ENCODE data around the gene TMC6.

Gene TMC6

GRCh38 chr17:78127239-78127887 is 1.2 kb downstream of the TMC6 start:
- no peak for DNase-seq (ENCODE audit: low read depth)
- H3K4me3 ChIP-seq (ENCODE audit: low read depth, low read length), result peak overlapping the region; percentile 82

GRCh38 chr17:78126895-78127238 is 1.7 kb downstream of the TMC6 start:
- no peak for TF ChIP-seq CTCF (IDR thresholded peaks at IDR 0.05; ENCODE audit: low read depth, low read length, missing control alignments)
- no peak for DNase-seq (ENCODE audit: low read depth)
- H3K4me3 ChIP-seq (ENCODE audit: low read depth, low read length), result peak overlapping the region; percentile 82

More at GRCh38 chr17:78127239-78127887, 1.2 kb downstream of the TMC6 start:
- no peak for TF ChIP-seq CTCF (IDR thresholded peaks at IDR 0.05; ENCODE audit: low read depth, low read length, missing control alignments)

- peak overlapping the region; percentile 82 for H3K4me3 ChIP-seq (ENCODE audit: low read depth, low read length)
- TF ChIP-seq CTCF (IDR thresholded peaks at IDR 0.05; ENCODE audit: low read depth, low read length, missing control alignments), result no peak
- DNase-seq (ENCODE audit: low read depth), result no peak
Measured at GRCh38 chr17:78125976-78126894, 2.3 kb downstream of the TMC6 start.

GRCh38 chr17:78125138-78125913 is 3.2 kb downstream of the TMC6 start:
- DNase-seq (ENCODE audit: low read depth), result no peak
- H3K4me3 ChIP-seq (ENCODE audit: low read depth, low read length), result peak overlapping the region; percentile 82
- no peak for TF ChIP-seq CTCF (IDR thresholded peaks at IDR 0.05; ENCODE audit: low read depth, low read length, missing control alignments)

GRCh38 chr17:78124836-78125137 is 3.8 kb downstream of the TMC6 start:
- peak overlapping the region; percentile 82 for H3K4me3 ChIP-seq (ENCODE audit: low read depth, low read length)
- TF ChIP-seq CTCF (IDR thresholded peaks at IDR 0.05; ENCODE audit: low read depth, low read length, missing control alignments), result no peak
- DNase-seq (ENCODE audit: low read depth), result no peak

GRCh38 chr17:78124081-78124835 is 4.3 kb downstream of the TMC6 start:
- no peak for DNase-seq (ENCODE audit: low read depth)
- peak overlapping the region; percentile 82 for H3K4me3 ChIP-seq (ENCODE audit: low read depth, low read length)
- TF ChIP-seq CTCF (IDR thresholded peaks at IDR 0.05; ENCODE audit: low read depth, low read length, missing control alignments), result no peak
